ENCODE data around the gene ELOF1.

Gene ELOF1

GRCh38 chr19:11505504-11506100, 53.4 kb downstream of the ELOF1 start, which contains the start of gene ZNF653 (continued):
- no peak for TF ChIP-seq ZNF223 (tag by site-specific recombination; IDR thresholded peaks at IDR 0.05)
- no peak for TF ChIP-seq ZNF529 (tag by site-specific recombination; IDR thresholded peaks at IDR 0.05; ENCODE audit: insufficient replicate concordance)
- peak; percentile 57; the same call in 1 of the 2 replicates for TF ChIP-seq ZNF596 (tag by site-specific recombination; IDR thresholded peaks at IDR 0.05)
- no peak for TF ChIP-seq SCRT2 (tag by site-specific recombination; IDR thresholded peaks at IDR 0.05)
- no peak for TF ChIP-seq ZNF518A (tag by site-specific recombination; conservative IDR thresholded peaks at IDR 0.05; ENCODE audit: low read depth)
- no peak for TF ChIP-seq KLF16 (tag by site-specific recombination; IDR thresholded peaks at IDR 0.05)

- Histone ChIP-seq H3K36me3 (ENCODE audit: control insufficient read depth in 2 of 2, insufficient read depth in 1 of 2, low read length in 2 of 2) (no peaks in the 10 kb centered on the region; a peak in 1 of 3 replicates), H3K4me3 (ENCODE audit: low read depth, low read length) (peak overlapping the region; percentile 64), H3K4me1 (ENCODE audit: control insufficient read depth, insufficient read depth, low read length) (peaks cover 6% of the 10 kb centered on the region), H3K9me3 (ENCODE audit: control insufficient read depth, insufficient read depth, low read depth, low read length) (no peaks in the 10 kb centered on the region), H3K27ac (ENCODE audit: extremely low read depth, low read depth, low read length) (peak overlapping the region; percentile 88; the same call in 1 of the 2 replicates)
- CTCF ChIA-PET, result interaction anchor here (1.0 kb wide), 1 partner anchor 9 kb away, joined by 4 read pairs; no protein-coding TSS in a partner anchor
- POLR2A ChIA-PET, result interaction anchor here (0.6 to 1.7 kb wide), 2 partner anchors 24 to 54 kb away, joined by 3 to 5 read pairs; partner anchors contain the start of genes ECSIT and ELOF1
- TF ChIP-seq ZFHX2 (tag by site-specific recombination; conservative IDR thresholded peaks at IDR 0.05) (no peak), ZNF37A (tag by site-specific recombination; IDR thresholded peaks at IDR 0.05) (no peak), ZNF211 (tag by site-specific recombination; IDR thresholded peaks at IDR 0.05; ENCODE audit: low read depth) (no peak), ZBTB44 (tag by site-specific recombination; IDR thresholded peaks at IDR 0.05) (no peak), ZNF670 (tag by site-specific recombination; IDR thresholded peaks at IDR 0.05; ENCODE audit: low read depth) (no peak), ZNF660 (tag by site-specific recombination; IDR thresholded peaks at IDR 0.05) (no peak), ZNF19 (tag by site-specific recombination; IDR thresholded peaks at IDR 0.05; ENCODE audit: low read depth) (no peak), KLF9 (tag by site-specific recombination; IDR thresholded peaks at IDR 0.05; ENCODE audit: low read depth) (peak; percentile 91), ZNF394 (tag by site-specific recombination; IDR thresholded peaks at IDR 0.05; ENCODE audit: borderline replicate concordance) (no peak), ZNF571 (tag by site-specific recombination; IDR thresholded peaks at IDR 0.05) (no peak), SP2 (tag by site-specific recombination; IDR thresholded peaks at IDR 0.05) (peak; percentile 98), ZNF169 (tag by site-specific recombination; IDR thresholded peaks at IDR 0.05) (no peak), ZNF175 (tag by site-specific recombination; IDR thresholded peaks at IDR 0.05) (no peak), ZNF654 (tag by site-specific recombination; IDR thresholded peaks at IDR 0.05; ENCODE audit: low read depth) (no peak), PRDM2 (tag by site-specific recombination; IDR thresholded peaks at IDR 0.05; ENCODE audit: borderline replicate concordance) (no peak), EGR2 (tag by site-specific recombination; IDR thresholded peaks at IDR 0.05; ENCODE audit: low read depth) (peak; percentile 30; the same call in 1 of the 2 replicates), OVOL3 (tag by site-specific recombination; IDR thresholded peaks at IDR 0.05) (no peak), TCF7L2 (IDR thresholded peaks at IDR 0.05; ENCODE audit: borderline replicate concordance, low read depth, low read length) (no peak), ZNF664 (tag by site-specific recombination; IDR thresholded peaks at IDR 0.05) (no peak)
Measured at GRCh38 chr19:11505032-11505503, 54.0 kb downstream of the ELOF1 start.
